Stimulated activated CD8-positive, alpha-beta memory T cell treated with anti-CD3 and anti-CD28 coated beads, Interleukin-15, amount 100 ng/mL, for 48 hours (primary cell): ENCODE measurements around the gene YEATS4.

Experiments used
- DNase-seq, 2 donors: peaks; one replicate each; pipeline ENCODE4 v3.0.0-alpha.2; 2020; ENCODE audit warnings: low read depth in 2 of 2

YEATS4 gene

DNA sequence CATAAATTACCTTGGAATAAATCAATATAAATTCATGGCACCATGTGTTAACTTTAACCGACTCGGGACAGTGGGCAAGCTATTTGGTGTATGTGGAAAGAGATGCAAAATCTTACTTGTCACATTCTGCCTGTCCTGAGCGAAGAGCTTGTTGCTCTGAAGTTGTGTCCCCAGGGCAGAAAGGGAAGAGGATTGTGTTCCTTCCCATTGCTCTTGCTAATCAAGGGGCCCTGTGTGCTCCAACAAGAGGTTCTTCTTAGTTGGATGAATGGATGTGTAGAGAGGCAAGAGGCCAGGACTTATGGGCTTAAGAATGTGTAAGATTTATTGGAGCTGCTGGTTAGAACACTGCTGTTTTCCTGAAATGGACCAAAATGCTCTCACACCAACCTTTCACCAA, 74.1 kb downstream of the YEATS4 start:
- no peak for DNase-seq

DNA sequence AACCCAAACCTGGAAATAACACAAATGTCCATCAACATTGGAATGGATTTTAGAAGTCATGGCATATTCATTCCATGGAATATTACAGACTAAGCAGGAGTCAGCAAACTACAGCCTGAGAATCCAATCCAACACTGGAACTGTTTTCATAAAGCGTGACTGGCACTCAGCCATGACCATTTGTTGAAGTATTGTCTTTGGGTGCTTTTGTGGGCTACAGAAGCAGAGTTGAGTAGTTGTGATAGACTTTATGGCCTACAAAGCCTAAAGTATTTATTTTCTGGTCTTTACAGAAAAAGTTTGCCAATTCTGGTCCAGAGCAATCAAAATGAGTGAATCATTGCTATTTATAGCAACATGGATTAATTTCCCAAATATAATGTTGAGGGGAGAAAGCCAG, 76.1 kb downstream of the YEATS4 start:
- DNase-seq, result no peak

DNA sequence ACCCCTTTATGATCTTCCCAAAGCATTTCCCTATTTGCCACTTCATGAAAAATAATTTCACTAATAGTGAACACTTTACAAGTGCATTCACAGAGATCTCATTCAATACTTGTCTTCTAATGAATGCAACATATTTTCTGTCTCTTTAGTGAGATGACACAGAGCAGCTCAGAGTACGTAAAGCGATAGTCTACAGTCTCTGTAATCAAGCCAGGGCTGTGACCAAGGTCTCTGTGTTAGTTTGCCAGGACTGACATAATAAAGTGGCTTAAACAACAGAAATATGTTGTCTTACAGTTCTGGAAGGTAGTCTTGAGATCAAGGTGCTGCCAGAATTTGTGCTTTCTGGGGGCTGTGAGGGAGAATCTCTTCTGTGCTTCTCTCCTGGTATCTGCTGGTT, 77.5 kb downstream of the YEATS4 start:
- no peak for DNase-seq

DNA sequence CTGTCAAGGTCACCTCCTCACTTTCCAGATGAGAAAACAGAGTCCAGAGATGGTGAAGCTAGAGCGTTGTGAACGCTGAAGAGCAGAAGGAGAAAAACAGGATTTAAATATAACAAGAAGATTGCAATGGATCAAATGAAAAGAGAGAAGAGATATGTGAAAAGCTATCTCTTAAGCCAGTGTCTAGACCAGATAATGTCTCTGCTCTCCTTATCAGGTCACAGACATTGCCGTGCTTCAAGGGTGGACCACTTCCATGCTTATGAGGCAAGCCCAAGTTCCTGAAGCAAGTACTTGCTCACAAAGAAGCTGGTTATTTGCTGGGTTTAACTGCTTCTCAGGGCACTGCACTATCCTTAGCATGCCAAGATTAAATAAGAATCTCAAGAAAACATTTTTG, 79.0 kb downstream of the YEATS4 start:
- DNase-seq, result no peak

DNA sequence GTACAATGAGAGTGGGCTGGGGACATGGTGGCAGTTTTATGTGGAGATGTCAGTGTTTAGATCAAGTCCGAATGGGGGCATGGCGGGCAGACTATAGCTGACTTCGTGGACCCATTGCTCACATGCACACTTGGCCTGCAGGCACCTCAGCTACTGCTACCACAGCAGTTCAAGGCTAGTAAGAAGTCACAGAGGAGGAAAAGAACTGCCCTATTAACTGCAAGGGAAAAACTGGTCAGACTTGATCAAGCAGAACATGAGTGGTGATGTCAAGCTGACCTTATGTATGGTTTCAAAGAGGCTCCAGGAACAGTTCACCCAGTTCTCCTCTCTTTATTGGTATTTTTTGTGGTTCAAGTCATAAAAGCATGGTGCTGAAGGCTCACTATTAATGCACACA, 80.5 kb downstream of the YEATS4 start:
- DNase-seq, result no peak
